ENCODE measurements around the gene SH3RF3. TPM values are rescaled to one million over a fixed set of nuclear protein-coding genes. Genes with fewer than 3 reads are reported as not detected.

Gene SH3RF3
- total RNA-seq, 1 experiment from 2014 or later: 0.32 TPM

DNA sequence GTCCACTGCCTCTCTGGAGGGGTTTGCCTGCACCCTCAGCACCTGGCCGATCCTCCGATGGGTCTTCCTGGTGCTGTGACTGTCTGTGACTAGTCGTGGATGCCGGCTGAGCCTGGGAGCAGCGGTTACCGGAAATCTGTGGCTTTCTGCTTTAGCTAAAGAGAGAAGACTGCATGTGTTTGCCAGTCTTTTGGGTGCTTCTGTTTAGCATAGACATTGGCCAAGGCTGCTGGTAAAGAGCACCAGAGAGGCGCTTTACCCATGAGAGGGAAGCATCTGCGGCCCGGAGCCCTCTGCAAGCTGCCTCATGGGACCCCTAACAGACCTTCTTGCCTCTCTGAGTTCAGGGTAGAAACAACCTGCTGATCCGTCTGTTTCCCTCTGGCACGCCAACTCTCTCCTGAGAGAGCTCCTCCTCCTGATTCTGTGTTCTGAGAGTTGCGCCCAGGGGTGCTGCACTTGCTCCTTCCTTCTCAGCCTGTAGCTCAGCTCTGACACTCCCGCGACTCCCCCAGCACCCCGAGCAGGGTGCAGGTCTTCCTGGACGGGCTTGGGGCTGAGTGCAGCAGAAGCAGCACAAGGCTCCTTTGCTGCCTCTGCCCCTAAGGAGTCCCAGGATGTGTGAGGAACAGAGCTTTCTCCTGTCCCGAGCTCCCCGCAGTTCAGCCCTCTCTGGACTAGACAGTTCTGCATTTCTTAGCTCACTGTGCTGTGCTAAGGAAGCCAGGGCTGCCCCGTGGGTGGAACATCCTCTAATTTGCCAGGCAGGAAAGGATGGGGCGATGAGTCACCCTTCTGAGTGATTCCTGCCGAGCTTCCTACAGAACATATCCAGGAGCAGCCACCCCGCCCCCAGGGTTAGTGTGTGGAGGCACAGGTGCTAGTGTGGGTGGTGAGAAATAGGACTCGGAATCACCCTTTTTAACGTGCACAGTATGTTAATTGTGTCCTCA, 203.2 kb downstream of the SH3RF3 start:
- peak; percentile 53 for DNase-seq (ENCODE audit: low read depth, low spot score)
- in situ Hi-C loops (cut with HindIII; ENCODE audit: low pct_unique_long_range_greater_than_20kb, low sequenced_read_pairs): no loop called here

DNA sequence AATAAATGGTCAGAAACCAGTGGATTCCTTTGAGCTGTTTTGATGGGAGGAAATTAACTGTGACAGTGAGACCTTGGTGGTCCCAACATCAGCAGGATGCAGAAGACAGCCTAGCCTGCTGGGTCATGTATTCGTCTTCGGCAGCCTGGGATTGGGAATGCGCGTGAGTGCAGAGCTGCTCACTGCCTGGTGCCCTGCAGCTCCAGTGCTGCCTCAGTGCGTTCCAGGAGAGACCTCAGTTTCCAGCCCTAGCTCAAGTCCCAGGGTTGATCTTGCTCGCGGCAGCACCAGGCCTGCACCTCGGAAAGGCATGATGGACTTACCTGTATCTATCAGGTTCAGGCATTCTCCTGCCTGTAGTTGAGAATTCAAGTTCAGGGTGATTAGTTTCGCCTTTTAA, 203.9 kb downstream of the SH3RF3 start:
- in situ Hi-C loops (cut with HindIII; ENCODE audit: low pct_unique_long_range_greater_than_20kb, low sequenced_read_pairs): no loop called here
- no peak for DNase-seq (ENCODE audit: low read depth, low spot score)

DNA sequence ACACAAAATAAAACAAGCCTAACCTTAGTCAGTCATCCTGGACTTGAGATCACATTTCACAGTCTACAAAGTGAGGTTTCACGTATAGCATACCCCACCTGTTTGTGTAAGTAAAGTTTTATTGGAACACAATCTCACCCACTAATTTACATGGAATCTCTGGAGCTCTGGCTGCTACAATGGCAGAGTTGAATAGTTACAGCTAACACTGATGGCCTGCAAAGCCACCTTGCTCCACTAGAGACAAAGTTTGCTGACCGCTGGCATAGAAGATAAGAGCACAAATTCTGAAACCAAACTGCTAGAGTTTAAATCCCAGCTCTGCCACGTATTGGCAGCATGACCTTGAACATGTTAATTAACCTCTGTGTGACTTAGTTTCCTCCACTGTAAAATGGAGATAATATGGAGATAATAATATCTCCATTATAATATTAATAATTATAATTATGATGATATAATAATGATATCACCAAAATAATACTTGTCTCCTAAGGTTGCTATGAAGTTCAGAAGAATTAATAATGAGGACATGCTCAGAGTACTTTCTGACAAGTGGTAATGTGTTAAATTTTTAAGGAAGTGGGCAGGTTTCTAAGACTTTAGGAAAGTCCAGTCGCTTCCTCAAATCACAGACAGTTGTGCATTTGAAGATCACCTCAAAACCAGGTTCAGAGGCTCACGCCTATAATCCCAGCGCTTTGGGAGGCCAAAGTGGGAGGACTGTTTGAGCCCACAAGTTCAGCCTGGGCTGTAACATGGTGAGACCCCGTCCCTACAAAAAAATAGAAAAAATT, 204.6 kb downstream of the SH3RF3 start:
- peak; percentile 15 for DNase-seq (ENCODE audit: low read depth, low spot score)
- in situ Hi-C loops (cut with HindIII; ENCODE audit: low pct_unique_long_range_greater_than_20kb, low sequenced_read_pairs): no loop called here

DNA sequence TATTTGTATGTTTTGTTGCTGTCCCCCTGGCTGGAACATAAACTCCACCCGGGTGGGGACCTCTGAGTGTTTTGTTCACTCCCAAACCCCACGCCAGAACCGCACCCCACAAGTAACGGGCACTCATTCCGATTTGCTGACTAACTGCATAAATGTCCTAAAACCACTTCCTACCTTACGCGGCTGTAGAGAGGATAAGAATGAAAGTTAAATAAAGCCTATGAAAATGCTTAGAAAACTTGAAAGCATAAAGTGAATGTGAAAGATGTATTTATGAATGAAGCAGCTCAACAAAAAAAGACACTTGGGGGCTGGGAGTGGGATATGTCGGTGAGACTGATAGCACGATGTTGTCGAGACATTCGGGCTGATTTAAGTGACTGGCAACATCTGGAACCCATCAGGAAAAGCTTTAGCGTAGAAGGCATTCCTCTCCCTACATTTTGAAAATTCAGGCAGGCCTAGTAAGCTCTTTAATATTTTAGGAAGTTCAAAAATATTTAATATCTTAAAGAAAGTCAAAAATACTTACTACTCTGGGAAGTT, 206.7 kb downstream of the SH3RF3 start:
- in situ Hi-C loops (cut with HindIII; ENCODE audit: low pct_unique_long_range_greater_than_20kb, low sequenced_read_pairs): no loop called here
- no peak for DNase-seq (ENCODE audit: low read depth, low spot score)

DNA sequence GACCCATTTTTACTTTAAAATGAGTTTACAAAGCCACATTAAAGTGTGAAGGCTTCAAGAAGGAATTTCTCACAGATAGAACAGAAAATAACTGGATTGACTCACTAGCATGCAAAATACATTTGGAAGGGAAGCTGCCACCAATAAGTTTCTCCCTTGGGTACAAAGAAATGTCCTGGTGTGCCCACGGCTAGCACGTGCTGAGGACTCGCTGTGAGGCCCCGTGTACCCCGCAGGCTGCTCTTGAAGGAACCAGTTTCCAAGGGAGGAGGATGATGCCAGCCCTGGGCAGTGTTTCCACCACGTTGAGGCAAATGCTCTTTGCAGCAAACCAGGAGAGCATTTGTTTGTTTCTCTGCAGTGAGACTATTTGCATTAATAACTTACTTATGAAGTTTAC, 207.3 kb downstream of the SH3RF3 start:
- no peak for DNase-seq (ENCODE audit: low read depth, low spot score)
- in situ Hi-C loops (cut with HindIII; ENCODE audit: low pct_unique_long_range_greater_than_20kb, low sequenced_read_pairs): no loop called here

DNA sequence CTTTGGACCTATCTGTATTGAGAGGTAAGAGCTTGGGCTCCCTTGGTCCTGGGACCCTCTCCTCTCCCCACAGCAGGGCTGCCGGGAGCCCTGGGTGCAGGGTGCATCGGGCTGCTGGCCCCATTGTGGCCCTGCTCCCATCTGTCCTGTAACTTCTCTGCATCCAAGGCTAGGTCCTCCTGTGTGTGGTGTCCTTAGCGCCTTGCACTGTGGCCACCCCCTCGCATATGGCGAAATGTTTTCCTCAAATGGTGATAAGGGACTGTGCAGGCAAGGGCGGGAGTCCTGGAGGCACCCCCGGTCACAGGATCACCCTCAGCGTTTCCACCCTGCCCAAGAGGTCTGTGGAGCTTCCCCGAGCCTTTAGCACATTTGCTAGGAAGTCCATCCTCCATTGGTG, 208.2 kb downstream of the SH3RF3 start:
- no peak for DNase-seq (ENCODE audit: low read depth, low spot score)
- in situ Hi-C loops (cut with HindIII; ENCODE audit: low pct_unique_long_range_greater_than_20kb, low sequenced_read_pairs): no loop called here

DNA sequence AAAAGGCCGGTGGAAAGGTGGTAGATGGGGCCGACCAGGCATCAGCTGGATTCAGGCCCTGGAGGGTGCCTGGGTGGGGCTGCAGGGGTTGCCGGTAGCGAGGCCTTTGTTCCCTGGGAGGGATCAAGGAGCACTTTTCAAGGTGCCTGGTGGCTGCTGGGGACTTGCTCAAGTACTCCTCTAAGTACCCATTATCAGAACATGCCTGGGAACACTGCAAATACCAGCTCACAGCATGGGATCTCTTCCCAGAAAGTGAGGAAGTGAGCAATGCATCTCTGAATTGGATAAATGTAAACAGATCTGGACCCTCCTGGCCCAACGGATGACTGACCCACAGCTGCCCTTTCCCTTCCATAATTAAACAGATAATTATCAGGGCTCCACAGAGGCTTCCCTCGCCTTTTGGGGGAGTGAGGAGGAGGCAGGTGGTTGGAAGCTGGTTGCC, 210.5 kb downstream of the SH3RF3 start:
- in situ Hi-C loops (cut with HindIII; ENCODE audit: low pct_unique_long_range_greater_than_20kb, low sequenced_read_pairs): no loop called here

DNA sequence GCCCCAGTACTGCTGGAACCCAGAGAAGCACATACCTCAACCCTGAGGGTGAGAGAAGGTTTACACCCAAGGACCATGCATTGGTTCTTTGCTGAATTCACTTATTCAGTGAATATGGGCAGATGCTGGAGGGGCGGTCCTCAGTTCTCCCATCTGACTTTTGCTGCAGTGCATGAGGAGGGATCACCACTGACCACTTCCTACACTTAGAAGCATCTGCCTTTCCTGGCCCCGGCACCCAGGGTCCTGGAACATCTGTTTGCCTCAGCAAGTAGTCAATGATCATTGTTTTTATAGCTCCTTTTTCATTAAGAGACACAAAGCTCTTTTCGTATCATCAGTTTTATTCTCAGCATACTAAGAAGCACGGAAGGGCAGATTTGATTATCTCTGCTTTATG, 211.4 kb downstream of the SH3RF3 start:
- no peak for DNase-seq (ENCODE audit: low read depth, low spot score)
- in situ Hi-C loops (cut with HindIII; ENCODE audit: low pct_unique_long_range_greater_than_20kb, low sequenced_read_pairs): no loop called here

More for the DNA sequence above, 210.5 kb downstream of the SH3RF3 start:
- no peak for DNase-seq (ENCODE audit: low read depth, low spot score)

DNA sequence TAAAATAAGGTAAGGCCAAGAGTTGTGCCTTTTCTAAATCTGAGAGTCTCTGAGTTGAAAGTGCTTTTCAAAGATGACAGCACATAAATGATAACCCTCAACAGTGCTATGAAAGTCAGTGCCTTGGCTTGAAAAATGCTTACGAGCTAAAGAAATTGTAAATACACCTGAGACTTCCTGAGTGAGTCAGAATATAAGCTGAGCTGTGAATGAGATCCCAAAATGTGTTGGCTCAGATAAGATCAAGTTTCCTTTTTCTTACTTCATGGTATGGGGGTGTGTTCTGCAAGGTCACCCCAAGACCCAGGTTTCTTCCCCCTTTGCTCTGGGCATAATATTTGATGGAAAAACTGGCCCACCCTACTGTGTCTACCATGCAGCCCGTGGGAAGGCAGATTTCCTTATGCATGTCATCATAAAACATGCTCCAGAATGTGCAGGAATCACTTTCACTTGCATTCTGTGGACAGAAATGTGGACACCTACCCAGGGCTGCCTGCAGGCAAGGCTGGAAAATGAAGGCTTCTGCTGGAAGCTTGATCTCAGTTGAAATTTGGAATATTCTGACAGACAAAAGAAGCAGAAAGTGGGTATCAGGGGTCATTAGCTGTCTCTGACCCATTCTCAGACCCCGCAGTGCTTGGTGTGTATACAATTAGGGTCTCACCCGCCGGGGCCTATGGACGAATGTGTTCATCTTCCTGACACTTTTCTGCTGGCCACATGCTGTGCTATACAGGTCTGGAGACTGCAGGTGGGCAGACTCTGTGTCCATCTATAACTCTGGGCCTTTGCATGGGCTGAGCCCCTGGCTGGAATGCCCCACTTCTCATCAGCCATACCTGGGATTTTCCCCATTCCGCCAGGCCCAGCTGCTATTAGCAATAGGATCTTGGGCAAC, 212.6 kb downstream of the SH3RF3 start:
- no peak for DNase-seq (ENCODE audit: low read depth, low spot score)
- in situ Hi-C loops (cut with HindIII; ENCODE audit: low pct_unique_long_range_greater_than_20kb, low sequenced_read_pairs): no loop called here

DNA sequence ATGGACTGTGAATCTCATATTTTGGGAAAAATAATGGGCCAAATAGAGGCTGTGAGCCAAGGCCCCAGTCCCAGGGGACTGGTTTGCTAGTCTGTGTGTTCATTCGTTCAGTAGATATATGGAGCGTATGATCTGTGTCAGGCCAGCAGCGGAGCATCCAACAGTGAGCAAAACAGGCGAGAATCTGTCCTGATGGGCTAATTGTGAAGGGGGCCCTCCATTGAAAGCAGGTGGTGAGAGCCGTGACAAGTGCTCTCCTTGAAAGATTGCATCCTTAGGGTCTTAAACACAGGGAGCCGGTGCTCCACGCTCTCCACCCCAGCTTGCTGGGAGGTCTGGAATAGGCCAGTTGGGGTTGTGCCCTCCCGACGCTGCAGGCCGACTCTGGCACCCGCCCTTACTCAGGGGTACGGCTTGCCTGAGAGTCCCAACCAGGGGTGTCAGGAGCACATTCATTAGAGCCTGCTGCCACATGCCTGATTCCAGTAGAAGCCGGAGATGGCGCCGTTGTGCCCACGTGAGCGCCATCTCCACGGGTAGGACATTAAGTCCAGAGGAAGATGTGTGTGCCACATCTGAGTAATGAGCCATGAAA, 213.3 kb downstream of the SH3RF3 start:
- in situ Hi-C loops (cut with HindIII; ENCODE audit: low pct_unique_long_range_greater_than_20kb, low sequenced_read_pairs): no loop called here

DNA sequence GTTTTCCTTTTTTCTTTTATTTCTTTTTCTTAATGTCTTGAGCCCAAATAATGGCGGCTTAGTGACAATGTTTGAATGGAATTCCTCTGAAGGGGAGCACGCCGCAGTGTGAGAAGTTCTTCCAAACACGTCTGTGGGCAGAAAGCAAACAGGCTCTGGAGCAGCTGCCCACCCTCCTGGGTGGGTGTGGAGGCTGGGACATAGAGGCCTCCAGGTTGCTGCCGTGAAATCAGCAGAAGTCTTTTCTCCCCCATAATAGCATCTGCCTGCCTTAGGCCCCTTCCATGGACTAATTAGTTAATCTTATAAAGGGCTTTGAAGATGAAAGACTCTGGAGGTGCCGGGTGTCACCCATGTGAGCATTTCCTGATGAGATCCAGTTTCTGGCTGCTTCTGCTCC, 213.9 kb downstream of the SH3RF3 start:
- DNase-seq (ENCODE audit: low read depth, low spot score): no peak
- in situ Hi-C loops (cut with HindIII; ENCODE audit: low pct_unique_long_range_greater_than_20kb, low sequenced_read_pairs): no loop called here

More for the DNA sequence above, 213.3 kb downstream of the SH3RF3 start:
- DNase-seq (ENCODE audit: low read depth, low spot score): no peak

DNA sequence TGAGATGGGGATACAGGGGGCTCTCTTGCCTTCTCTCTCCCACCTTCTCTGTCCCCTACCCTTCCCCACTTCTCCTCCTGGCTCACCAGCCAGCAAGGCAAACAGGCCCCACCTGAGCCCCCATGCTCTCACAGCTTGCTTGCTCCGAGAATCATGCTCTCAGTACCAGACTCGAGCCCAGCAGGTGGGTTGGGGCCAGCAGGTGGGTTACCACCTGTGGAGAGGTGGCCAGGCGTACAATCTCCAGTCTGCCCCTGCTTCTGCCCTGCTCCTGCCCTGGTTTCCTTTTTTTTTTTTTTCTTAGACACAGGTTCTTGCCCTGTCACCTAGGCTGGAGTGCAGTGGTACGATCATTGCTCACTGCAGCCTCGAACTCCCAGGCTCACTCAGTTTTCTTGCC, 214.5 kb downstream of the SH3RF3 start:
- in situ Hi-C loops (cut with HindIII; ENCODE audit: low pct_unique_long_range_greater_than_20kb, low sequenced_read_pairs): no loop called here
- no peak for DNase-seq (ENCODE audit: low read depth, low spot score)

DNA sequence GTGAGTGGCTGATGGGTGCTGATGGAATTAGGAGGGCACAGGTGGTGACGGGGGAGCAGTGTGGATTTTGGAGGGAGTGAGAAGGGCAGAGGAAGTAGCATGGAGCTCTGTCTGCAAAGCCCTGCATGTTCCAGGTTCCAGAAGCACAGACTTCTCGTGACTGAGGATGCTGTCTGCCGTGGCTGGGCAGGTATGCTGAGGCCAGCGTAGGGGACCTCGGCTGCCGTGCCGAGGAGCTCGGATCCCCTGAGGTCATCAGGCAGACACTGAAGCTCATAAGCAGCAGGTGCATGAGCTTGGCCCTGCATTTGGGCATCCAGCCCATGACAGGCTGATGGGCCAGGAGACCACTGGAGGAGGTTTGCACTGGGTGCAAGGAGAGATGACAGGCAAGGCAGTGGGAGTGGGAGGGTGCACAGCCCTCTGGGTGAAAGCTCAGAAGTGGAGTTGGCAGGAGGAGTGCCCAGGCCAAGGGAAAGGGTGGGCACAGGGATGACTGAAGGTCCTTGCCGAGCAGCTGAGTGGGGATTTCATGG, 215.3 kb downstream of the SH3RF3 start:
- in situ Hi-C loops (cut with HindIII; ENCODE audit: low pct_unique_long_range_greater_than_20kb, low sequenced_read_pairs): no loop called here
- no peak for DNase-seq (ENCODE audit: low read depth, low spot score)

DNA sequence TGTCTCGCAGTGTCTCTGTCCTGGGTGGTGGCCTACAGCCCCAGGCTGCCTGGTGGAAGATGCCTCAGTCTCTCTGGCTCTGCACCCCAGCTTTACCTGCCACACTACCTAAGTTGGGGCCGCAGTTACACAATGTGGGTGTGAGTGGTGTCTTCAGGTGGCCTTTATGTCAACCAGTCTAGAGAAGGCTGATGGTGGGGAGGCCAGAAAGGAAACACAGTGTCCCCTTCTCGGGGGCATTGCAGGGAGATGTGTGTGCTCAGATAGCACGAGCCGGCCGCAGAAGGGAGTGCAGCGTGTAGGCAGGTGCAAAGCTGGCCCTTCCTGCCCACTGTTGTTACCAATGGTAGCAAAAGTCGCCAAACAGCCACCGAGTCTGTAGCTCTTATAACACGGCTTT, 216.1 kb downstream of the SH3RF3 start:
- DNase-seq (ENCODE audit: low read depth, low spot score): no peak
- in situ Hi-C loops (cut with HindIII; ENCODE audit: low pct_unique_long_range_greater_than_20kb, low sequenced_read_pairs): no loop called here

DNA sequence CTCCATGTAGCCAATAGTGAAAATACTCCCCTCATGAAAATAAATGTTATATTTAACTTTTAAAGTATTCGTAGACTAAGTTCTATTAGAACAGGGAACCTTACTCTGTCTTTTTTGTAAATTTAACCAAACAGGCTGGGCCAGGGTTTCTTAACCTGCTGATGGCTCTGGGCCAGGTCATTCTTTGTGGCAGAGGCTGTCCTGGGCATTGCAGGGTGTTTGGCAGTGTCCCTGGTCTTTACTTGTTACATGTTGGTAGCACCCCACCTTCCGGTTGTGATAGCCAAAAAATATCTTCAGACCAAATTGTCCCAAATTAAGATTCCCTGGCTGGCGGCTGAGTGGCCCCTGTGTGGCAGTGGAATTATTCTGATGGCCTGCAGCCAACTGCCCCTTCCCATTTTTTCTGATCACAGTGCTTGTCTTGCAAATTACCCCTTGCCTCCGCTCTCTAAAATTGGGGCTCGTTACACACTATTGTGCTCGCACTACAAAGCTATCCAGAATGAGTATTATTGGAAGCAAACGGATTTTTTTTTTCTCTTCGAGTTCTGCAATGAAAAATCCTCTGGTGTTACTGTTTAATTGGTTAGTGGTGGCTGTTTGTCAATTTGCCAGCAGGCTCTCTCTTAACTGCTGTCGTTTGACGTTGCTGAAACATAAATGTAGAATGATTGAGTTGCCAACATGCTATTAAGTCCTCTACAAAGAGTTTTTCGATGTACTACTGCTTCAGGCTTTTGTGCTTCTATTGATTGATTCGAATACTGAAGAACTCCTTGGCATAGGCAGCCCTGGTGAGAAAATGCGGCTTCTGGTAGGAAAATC, 216.9 kb downstream of the SH3RF3 start:
- DNase-seq (ENCODE audit: low read depth, low spot score): no peak
- in situ Hi-C loops (cut with HindIII; ENCODE audit: low pct_unique_long_range_greater_than_20kb, low sequenced_read_pairs): no loop called here

DNA sequence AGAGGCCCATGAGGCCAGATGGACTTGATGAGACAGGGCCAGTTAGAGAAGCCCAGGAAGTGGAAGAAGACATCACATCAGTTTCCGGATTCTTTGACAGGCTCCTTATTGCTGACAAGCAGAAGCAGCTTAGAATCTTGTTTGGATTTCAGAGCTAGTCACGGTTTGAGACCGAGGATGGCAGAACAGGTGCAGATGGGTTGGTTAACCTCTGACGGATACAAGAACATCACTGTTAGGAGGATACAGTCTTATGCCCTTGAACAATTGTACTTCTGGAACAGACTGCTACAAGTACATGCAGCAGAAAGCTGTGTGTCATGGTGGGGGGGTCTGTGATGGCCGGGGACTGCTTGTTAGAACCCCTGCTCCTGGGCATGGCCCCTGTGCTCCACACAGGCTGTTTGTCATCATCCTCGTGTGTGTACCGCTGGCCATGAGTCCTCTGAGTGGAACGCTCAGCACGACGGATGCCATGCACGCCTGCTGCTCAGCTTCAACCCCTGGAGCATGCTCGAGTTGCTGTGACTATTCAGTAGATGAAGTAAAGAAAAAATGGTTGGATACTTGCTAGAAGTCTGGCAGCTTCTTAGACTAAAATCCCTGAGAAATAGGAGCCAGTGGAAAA, 217.7 kb downstream of the SH3RF3 start:
- no peak for DNase-seq (ENCODE audit: low read depth, low spot score)

More for the DNA sequence above, 217.7 kb downstream of the SH3RF3 start:
- in situ Hi-C loops (cut with HindIII; ENCODE audit: low pct_unique_long_range_greater_than_20kb, low sequenced_read_pairs): no loop called here

Data from SK-MEL-5 (cell line).